ENCODE data around the gene USF3.

The USF3 gene

DNA sequence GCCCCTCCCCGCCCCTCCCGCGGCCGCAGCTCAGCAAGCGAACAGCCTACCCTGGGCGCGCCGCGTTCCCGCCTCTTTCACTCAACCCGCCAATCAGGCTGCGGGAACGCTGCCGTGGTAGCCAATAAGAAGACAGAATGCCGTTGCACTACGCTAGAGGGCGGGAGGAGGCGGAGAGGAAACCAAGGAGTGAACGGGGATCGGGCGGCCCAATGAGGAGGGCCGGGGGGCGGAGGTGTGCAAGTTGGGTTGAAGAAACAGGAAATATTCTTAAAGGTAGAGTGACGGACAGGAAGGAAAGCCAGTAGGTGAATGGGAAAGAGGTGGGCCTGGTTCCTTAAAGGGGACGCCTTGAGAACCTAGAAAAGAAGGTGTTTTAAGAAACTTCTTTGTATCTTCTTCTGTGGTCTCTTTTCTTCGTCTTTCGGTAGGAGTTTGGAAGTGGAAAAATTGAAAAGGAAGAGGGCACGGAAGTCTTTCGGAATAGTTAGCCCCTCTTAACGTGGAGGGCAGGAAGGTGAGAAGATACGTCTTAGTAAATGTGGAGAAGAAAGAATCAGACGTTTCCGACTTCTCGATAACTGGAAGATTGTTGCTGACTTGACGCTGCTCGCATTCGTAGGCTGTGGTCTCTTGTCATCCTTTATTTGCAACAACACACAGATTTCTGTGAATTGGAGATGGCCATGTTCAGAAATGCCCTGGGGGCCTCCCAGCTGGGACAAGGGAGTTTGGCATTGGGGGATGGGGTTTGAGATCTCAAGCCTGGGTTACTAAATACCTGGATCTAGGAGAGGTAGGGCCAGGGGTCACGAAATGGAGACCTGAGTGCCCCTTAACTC, 437 bp upstream of the USF3 start:
- peak; percentile 100 for DNase-seq (ENCODE audit: low spot score)

- DNase-seq (ENCODE audit: low spot score) = no peak
Observed at GRCh38 chr3:113695431-113695785, 1.0 kb downstream of the USF3 start.

DNA sequence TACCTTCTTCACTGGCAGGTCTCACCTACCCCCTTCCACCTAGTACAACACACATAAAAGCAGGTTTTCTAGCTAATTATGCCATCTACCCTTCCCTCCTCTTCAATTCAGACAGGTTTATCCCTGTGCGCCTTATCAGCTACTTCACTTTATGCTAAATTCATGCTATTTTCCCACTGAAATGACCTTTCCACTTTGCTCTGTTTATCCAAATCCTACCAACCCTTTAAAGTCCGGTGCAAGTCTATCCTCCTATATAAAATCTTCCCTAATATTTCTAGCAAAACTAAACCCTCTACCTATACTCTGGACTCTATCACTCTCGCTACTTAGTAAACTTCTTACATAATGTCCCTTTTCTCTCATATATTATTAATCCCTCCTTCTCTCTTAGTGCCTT, 6.0 kb downstream of the USF3 start:
- no peak for DNase-seq (ENCODE audit: low spot score)

DNA sequence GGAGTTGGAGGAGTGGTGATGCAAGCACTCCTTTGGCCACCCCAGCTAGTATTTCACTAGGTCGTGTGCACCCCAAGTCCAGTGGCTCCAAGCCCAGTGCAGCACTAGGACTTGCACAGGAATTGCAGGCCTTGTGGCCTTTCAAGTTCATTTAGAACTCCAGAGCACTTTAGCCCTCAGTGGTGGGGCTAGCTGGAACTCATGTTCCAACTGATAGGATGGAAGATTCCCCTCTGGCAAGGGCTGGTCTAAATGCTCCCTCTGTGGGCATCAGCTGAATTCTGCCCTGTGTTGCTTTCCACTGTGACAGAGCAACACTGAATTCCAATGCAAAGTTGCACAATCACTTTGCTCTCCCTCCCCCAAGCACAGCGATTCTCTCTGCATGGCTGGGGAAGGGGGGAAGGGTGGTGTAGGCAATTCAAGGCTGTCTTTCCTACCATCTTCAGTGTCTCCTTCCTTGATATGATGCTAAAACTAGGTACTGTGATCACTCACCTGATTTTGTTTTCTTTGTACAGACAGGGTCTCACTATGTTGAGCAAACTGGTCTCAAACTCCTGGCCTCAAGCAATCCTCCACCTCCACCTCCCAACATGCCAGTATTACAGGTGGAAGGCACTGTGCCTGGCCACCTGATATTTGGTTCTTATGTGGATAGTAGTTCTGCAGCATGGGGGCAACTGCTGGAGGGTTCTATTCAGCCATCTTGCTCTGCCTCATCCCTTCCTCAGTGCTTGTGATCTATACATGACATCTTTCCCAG, 10.3 kb downstream of the USF3 start:
- peak; percentile 24 for DNase-seq (ENCODE audit: low spot score)

DNA sequence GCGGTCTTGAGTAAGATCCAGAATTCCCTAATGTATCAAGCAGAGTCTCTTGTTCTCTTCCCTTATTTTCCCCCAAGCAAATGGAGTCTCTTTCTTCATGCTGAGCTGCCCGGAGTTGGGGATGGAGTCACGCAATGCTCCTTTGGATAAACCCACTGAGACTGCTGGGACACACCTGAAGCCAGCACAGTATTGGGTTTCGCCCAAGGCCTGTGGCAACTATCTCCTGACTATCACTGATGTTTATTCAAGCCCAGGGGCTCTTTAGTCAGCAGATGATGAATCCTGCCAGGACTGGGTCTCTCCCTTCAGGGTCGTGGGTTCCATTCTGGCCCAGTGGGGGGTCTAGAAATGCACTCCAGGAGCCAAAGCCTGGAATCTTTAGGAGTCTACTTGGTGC, 11.3 kb downstream of the USF3 start:
- no peak for DNase-seq (ENCODE audit: low spot score)

- no peak for DNase-seq (ENCODE audit: low spot score)
Observed at GRCh38 chr3:113684271-113684819, 12.1 kb downstream of the USF3 start.

DNA sequence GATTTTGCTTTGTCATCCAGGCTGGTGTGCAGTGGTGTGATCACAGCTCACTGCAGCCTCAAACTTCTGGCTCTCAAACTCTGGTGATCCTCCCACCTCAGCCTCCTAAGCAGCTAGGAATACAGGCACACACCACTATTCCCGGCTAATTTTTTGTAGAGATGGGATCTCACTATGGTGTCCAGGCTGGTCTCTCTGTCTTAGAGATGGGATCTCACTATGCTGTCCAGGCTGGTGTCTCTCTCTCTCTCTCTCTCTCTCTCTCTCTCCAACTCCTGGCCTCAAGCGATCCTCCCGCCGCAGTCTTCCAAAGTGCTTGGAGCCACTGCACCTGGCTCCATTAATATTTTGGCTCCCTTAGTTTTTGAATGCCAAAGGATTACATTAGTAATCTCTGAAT, 17.7 kb downstream of the USF3 start:
- DNase-seq (ENCODE audit: low spot score) = no peak

- DNase-seq (ENCODE audit: low spot score) = no peak
Observed at GRCh38 chr3:113677737-113678136, 18.7 kb downstream of the USF3 start.

GRCh38 chr3:113676261-113676660, 20.2 kb downstream of the USF3 start:
- no peak for DNase-seq (ENCODE audit: low spot score)

DNA sequence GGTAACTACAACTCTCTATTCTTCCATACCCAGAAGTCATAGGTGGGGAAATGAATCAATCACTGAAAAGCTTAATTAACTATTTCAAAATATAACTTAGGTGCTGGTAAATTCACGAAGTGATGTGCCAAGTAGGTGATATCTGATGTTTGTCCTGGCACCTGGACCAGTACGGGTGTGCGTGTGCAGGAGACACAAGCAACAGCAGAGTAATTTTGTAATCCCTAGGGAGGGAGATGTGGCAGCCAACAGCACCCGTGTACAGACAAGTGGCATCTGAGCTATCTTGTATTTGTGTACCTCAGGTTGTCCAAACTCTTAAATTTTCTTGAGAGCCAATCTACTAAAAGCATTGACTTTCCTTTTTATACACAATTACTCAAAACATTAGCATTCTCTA, 22.8 kb downstream of the USF3 start:
- no peak for DNase-seq (ENCODE audit: low spot score)

DNA sequence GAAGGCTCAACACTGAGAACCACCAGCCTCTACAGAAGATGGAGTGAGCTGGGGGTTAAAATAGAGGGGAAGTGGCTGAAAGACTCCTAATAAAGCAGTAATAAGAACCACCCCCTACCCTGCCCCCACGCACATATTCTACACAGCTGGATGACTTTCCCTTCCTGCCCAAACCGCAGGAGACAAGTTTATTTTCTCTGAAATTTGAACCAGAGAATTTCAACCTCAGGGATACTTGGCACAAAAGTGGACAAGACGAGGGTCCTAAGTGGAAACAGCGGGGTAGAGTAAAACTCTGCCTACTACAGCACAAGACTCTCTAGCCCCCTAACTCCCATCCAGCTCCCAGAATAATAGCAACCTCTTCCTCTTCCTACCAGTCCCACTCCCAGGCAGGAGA, 28.4 kb downstream of the USF3 start:
- DNase-seq (ENCODE audit: low spot score) = no peak

GRCh38 chr3:113664523-113665094, 31.8 kb downstream of the USF3 start:
- no peak for DNase-seq (ENCODE audit: low spot score)

GRCh38 chr3:113663761-113664160, 32.7 kb downstream of the USF3 start:
- no peak for DNase-seq (ENCODE audit: low spot score)

DNA sequence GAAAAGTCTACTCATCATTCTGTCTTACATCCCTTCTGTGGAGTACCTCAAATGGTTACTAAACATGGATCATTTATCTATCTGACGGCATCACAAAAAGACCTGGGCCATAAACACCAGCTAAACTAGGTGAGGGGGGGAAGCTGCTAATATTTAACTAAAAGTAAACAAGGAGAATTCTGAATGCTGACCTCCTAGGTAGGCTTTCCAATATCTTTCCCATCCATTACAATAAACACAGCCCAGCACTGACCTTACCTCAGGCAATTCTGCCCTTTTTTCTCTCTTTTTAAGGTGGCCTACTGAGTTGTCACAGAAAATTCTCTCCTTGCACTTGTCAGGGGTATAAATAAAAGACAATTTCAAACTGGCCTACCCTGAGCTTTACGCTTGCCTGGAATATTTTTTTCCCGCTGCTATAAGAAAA, 33.1 kb downstream of the USF3 start:
- DNase-seq (ENCODE audit: low spot score) = no peak

DNA sequence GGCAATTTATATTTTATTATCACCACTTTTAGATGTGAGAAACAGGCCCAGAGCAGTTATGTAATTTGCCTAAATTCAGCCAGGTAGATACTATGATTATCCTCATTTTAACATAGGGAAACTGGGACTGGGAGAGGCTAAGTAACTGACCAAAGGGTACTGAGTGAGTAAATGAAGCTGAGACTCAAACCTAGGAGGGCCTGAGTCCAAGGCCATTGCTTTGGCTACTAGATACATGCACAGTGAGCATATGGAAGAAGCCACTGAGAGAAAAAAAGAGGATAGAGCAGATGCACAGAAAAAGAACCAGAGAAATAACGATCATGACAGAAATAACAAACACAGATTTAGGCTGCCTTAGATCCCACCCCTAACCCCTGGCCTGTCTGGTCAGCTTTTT, 33.6 kb downstream of the USF3 start:
- DNase-seq (ENCODE audit: low spot score) = no peak

DNA sequence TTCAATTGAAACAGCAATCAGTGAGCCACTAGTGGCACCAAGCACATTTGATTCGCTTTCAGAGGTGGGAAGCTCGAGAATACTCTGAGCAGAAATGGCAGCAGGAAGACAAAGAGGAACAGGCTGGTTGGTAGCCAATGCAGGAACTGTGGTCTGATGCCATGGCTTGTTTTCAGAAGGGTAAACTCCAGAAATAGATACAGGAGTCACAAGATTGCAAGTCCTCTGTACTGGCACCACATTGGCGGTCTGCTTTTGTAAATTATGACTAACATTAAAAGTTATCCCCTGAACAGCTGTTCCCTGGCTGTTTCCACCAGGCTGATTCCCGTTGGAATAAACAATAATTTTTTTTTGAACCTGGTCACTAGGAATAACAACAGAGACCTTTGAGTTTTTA, 35.5 kb downstream of the USF3 start:
- peak; percentile 52 for DNase-seq (ENCODE audit: low spot score)

DNA sequence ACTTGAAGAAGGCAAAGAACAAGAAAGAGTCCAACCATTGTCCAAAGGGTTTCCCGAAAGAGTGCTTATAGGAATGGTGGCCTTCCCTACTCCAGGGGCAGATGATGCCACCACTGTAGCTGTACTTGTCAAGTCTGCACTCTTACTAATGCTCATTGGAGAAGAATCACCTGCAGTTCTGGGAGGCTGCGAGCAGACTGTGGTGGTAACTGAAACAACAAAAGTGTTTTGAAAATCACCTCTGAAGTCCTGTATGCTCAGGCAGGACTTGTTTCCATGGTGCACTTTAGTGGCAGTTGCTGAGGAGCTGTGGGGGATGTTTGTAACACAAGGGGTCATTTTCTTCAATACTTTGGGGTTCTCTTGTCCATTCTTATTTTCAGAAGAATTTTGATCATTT, 36.0 kb downstream of the USF3 start:
- no peak for DNase-seq (ENCODE audit: low spot score)

- DNase-seq (ENCODE audit: low spot score) = no peak
Observed at GRCh38 chr3:113659996-113660395, 36.4 kb downstream of the USF3 start.

DNA sequence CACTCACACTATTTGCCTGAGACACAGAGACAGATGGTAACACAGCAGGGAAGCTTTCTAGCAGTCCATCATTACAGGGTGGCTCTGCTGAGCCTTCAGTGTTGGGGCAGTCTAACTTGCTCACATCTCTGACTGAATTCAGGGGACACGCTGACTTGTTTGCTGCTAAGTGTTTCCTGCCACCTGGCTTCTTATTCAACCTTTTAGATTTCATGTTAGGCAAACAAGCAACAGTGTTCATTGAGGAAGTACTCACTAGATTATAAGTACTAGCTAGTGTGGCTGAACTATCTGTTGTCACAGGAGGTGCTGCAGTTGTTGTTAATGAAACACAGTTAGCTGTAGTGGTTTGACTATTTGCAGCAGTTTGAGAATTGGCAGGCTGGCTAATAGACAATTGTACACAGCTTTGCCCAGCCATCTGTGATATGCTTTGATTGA, 37.3 kb downstream of the USF3 start:
- peak; percentile 26 for DNase-seq (ENCODE audit: low spot score)

- DNase-seq (ENCODE audit: low spot score) = no peak
Observed at GRCh38 chr3:113658107-113658506, 38.3 kb downstream of the USF3 start.

GRCh38 chr3:113654851-113655250, 41.6 kb downstream of the USF3 start:
- DNase-seq (ENCODE audit: low spot score) = no peak

DNA sequence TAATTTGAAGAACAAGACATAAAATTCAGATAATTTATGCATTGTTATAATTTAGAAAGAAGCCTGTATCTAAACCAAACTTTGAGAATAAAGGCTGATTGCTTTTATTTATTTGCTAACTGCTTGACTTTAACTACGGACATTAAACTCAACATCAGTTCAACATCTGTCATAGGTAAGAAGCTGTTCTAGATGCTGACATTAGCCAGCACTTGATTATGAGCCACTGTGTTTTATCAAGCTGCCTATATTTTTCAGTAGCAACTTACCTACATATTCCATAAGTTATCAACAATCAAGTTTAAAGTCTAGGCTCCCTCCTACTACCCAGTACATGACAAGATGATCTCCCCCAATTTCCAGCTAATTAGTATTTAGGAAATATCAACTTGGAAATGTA, 42.1 kb downstream of the USF3 start:
- DNase-seq (ENCODE audit: low spot score) = no peak

Data from Ammon's horn (tissue), 1 donor.